Retinal pigment epithelial cell (primary cell): ENCODE results near the gene TOB2.

ENCODE experiments used
- DNase-seq: peaks from one replicate; pipeline ENCODE4 v3.0.0-alpha.2; 2010; ENCODE audit warnings: low read depth
- H3K4me3 ChIP-seq: 2 replicates; pipeline ENCODE4 v1.5.1; 2011; ENCODE audit warnings: mild to moderate bottlenecking, low read length, control low read depth, moderate library complexity
- TF ChIP-seq, protein P1 (sequence below): conservative IDR thresholded peaks from 2 replicates; pipeline ENCODE4 v1.5.1; 2011; ENCODE audit warnings: low read depth, low read length, control low read depth, inconsistent platforms

The TOB2 gene

DNA sequence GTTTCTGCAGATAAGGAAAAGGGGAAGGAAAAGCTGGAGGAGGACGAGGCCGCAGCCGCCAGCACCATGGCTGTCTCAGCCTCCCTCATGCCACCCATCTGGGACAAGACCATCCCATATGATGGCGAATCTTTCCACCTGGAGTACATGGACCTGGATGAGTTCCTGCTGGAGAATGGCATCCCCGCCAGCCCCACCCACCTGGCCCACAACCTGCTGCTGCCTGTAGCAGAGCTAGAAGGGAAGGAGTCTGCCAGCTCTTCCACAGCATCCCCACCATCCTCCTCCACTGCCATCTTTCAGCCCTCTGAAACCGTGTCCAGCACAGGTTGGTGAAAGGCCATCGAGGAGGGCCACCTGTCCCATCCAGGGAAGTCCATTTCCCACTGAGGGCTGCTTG lies 59.3 kb downstream of the TOB2 start:
- DNase-seq = no peak
- no peak overlapping the region for H3K4me3 ChIP-seq
- TF ChIP-seq, protein P1, sequence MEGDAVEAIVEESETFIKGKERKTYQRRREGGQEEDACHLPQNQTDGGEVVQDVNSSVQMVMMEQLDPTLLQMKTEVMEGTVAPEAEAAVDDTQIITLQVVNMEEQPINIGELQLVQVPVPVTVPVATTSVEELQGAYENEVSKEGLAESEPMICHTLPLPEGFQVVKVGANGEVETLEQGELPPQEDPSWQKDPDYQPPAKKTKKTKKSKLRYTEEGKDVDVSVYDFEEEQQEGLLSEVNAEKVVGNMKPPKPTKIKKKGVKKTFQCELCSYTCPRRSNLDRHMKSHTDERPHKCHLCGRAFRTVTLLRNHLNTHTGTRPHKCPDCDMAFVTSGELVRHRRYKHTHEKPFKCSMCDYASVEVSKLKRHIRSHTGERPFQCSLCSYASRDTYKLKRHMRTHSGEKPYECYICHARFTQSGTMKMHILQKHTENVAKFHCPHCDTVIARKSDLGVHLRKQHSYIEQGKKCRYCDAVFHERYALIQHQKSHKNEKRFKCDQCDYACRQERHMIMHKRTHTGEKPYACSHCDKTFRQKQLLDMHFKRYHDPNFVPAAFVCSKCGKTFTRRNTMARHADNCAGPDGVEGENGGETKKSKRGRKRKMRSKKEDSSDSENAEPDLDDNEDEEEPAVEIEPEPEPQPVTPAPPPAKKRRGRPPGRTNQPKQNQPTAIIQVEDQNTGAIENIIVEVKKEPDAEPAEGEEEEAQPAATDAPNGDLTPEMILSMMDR = no peak

DNA sequence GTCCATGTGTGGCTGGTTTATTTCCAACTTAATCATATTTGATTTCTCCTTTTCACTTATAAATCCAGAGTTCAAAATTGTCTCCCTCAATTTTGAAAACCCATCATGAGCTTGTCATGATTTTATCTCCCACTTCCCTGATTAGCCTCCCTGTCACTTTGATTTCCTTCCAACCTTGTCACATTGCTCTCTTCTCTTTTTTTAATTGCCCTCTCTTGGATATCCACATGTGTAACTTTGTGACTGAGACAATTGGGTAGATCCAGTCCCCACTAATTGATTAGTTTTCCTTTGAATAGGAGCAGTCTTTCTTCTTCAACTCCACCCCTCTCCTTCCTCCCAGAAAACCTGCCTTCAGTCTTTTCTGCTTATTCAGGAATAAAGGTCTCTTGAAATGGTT lies 62.5 kb downstream of the TOB2 start:
- TF ChIP-seq, protein P1 = no peak
- no peak for DNase-seq
- no peak overlapping the region for H3K4me3 ChIP-seq
